HFFc6 (cell line): ENCODE results near the gene TSSK3. TPM values are rescaled to one million over a fixed set of nuclear protein-coding genes. Genes with fewer than 3 reads are reported as not detected.
A peak's percentile ranks its signal among the peaks of the same experiment; 100 is the strongest.

ENCODE experiments used
- DNase-seq: peaks from one replicate; pipeline ENCODE4 v3.0.0-alpha.2; 2018
- H3K27ac Mint-ChIP-seq: 2 replicates; pipeline ENCODE4 v1.8.0; 2020; ENCODE audit warnings: mild to moderate bottlenecking, mixed read lengths
- H3K27me3 Mint-ChIP-seq: 2 replicates; pipeline ENCODE4 v1.8.0; 2021; ENCODE audit warnings: mild to moderate bottlenecking, moderate library complexity, mixed read lengths; ENCODE audit not compliant: insufficient read depth
- H3K36me3 Mint-ChIP-seq: 2 replicates; pipeline ENCODE4 v1.8.0; 2021; ENCODE audit warnings: low read depth, mixed read lengths
- H3K4me1 Mint-ChIP-seq: 2 replicates; pipeline ENCODE4 v1.8.0; 2020; ENCODE audit warnings: low read depth, mixed read lengths
- H3K4me3 Mint-ChIP-seq: 2 replicates; pipeline ENCODE4 v1.8.0; 2020; ENCODE audit warnings: mild to moderate bottlenecking, moderate library complexity, mixed read lengths
- H3K9me3 Mint-ChIP-seq: 2 replicates; pipeline ENCODE4 v1.8.0; 2020; ENCODE audit warnings: mild to moderate bottlenecking, mixed read lengths
- total RNA-seq, 6 experiments: library from RNA; stranded (reverse); fragmentation: NEBNext Ultra II Directional; extraction: Animal tissue kit (Norgen Biotek cat#: 25700); gene quantifications; 2 replicates in 1 of 6; 3 replicates in 5 of 6; pipeline ENCODE4 v1.2.3, GENCODE V29; 2021
- TF ChIP-seq, protein P1 (sequence below): fragments of 200-600 bp; sonication (generic); IDR thresholded peaks from 2 replicates; pipeline ENCODE4 v1.5.0; 2021; ENCODE audit warnings: antibody characterized with exemption, mild to moderate bottlenecking

Gene TSSK3
- total RNA-seq, 6 experiments from 2014 or later, result 0.38 to 1.2 (median 0.72) TPM

DNA sequence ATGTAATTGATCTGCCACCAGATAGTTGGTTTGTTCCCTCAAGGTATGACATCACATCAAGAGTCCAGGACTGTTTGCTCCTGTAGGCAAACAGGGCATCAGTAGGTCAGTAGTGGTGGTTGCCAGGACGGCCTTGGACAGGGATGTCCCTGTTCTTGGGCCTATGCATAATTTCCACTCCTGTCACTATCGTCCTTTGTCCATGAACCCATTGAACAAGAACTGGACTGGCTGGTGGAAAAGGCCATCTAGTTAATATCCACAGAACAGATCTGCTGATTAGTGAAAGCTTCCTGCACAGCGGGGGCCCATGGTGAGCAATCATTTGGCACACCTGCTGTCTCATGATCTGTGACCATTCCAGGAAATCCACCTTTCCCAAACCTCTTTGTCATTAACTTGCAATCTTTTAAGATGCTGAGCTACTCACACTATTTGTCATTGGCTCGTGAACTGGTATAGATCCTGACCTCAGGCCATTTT, 44.3 kb downstream of the TSSK3 start:
- H3K36me3 Mint-ChIP-seq, result no peaks in the 10 kb centered on the region
- DNase-seq, result no peak
- no peak overlapping the region for H3K27ac Mint-ChIP-seq
- no peak overlapping the region for H3K4me3 Mint-ChIP-seq
- no peaks in the 10 kb centered on the region for H3K9me3 Mint-ChIP-seq
- TF ChIP-seq, protein P1, sequence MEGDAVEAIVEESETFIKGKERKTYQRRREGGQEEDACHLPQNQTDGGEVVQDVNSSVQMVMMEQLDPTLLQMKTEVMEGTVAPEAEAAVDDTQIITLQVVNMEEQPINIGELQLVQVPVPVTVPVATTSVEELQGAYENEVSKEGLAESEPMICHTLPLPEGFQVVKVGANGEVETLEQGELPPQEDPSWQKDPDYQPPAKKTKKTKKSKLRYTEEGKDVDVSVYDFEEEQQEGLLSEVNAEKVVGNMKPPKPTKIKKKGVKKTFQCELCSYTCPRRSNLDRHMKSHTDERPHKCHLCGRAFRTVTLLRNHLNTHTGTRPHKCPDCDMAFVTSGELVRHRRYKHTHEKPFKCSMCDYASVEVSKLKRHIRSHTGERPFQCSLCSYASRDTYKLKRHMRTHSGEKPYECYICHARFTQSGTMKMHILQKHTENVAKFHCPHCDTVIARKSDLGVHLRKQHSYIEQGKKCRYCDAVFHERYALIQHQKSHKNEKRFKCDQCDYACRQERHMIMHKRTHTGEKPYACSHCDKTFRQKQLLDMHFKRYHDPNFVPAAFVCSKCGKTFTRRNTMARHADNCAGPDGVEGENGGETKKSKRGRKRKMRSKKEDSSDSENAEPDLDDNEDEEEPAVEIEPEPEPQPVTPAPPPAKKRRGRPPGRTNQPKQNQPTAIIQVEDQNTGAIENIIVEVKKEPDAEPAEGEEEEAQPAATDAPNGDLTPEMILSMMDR, result no peak
- peaks cover 7% of the 10 kb centered on the region for H3K27me3 Mint-ChIP-seq
- 0 out of 2 replicates have a peak, but pooled peaks cover 6% of the 10 kb centered on the region for H3K4me1 Mint-ChIP-seq

DNA sequence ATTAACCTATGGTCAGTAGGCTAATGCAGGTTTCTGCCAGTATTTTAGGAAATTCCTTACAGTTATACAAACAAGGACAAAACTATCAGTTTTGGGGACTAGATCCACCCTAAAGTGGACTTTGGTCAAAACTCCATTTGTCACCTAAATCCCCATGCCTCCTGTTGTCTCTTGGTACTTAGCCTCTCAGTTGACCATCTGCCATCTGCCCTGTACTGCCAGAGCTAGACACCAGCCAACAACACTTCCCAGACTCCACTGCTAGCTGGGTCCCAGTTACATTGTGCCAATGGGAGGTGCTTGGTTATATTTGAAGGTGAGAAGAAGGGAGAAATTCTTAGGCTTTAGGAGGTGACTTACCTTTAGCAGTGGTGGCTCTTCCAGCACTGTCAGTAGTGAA, 48.9 kb downstream of the TSSK3 start:
- TF ChIP-seq, protein P1, result no peak
- Mint-ChIP-seq H3K36me3 (no peaks in the 10 kb centered on the region), H3K4me1 (peaks cover 6% of the 10 kb centered on the region), H3K27me3 (peaks cover 11% of the 10 kb centered on the region), H3K9me3 (no peaks in the 10 kb centered on the region), H3K27ac (no peak overlapping the region), H3K4me3 (no peak overlapping the region)
- no peak for DNase-seq

DNA sequence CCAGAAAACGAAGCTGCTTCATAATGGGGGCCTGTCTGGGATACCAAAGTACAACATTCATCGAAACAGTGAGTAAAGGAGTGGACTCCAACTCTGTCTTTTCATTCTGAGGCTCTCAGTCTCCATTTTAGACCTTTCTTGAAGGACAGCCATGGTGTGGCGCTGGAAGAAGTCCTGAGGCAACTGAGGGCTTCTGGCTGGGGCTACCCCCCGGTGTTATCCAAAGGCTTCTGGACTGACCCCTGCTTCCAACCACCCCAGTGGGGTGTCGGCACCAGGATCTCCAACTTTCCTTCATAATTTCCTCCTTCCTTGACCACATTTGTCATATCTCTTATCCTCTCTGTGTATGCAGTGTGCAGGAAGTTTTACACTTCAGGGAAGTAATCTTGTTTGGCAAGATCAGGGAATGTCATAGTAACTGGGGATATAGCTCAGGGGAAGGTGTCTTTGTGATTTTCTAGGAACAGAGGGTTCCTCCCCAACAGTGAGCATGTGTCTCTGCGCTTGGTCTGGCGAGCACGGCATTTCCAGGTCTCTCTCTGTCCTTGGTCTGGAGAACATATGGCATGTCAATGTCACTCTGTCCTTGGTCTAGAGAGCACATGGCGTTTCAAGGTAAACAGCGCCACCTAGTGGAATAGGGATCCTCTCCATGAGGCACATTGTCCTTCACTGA, 51.3 kb downstream of the TSSK3 start:
- H3K27me3 Mint-ChIP-seq, result peaks cover 13% of the 10 kb centered on the region
- H3K27ac Mint-ChIP-seq, result no peak overlapping the region
- H3K36me3 Mint-ChIP-seq, result peaks cover 10% of the 10 kb centered on the region; the same call in 1 of the 2 replicates
- DNase-seq, result peak; percentile 55
- H3K4me1 Mint-ChIP-seq, result peaks cover 6% of the 10 kb centered on the region
- TF ChIP-seq, protein P1, result peak; percentile 95
- H3K9me3 Mint-ChIP-seq, result peaks cover 10% of the 10 kb centered on the region
- no peak overlapping the region for H3K4me3 Mint-ChIP-seq

Other genes with a start within 250 kb of the TSSK3 start
- 10 to 100 TPM; 89.4 to 95.2 (median 93.0) TPM for gene TXLNA, start 182.9 kb upstream of the TSSK3 start, total RNA-seq
- gene CCDC28B, start 161.9 kb upstream of the TSSK3 start, total RNA-seq, result 10 to 100 TPM; 12.5 to 15.7 (median 15.3) TPM
- gene IQCC, start 156.9 kb upstream of the TSSK3 start, total RNA-seq, result 1 to 10 TPM in 5 of 6 experiments, under 1 TPM in 1; 0.81 to 2.4 (median 2.2) TPM
- not detected for gene DCDC2B, start 153.4 kb upstream of the TSSK3 start, total RNA-seq
- gene TMEM234, start 140.2 kb upstream of the TSSK3 start, total RNA-seq, result 10 to 100 TPM; 18.5 to 23.7 (median 20.3) TPM
- gene EIF3I, start 140.1 kb upstream of the TSSK3 start, total RNA-seq, result 100 to 1,000 TPM; 279 to 313 (median 285) TPM
- gene FAM167B, start 115.3 kb upstream of the TSSK3 start, total RNA-seq, result 1 to 10 TPM; 1.1 to 2.1 (median 1.5) TPM
- gene LCK, start 111.3 kb upstream of the TSSK3 start, total RNA-seq, result not detected
- 10 to 100 TPM; 78.5 to 94.9 (median 92.2) TPM for gene HDAC1, start 70.5 kb upstream of the TSSK3 start, total RNA-seq
- 10 to 100 TPM in 4 of 6 experiments, 1 to 10 TPM in 2; 7.8 to 12.8 (median 11.4) TPM for gene MARCKSL1, start 26.3 kb upstream of the TSSK3 start, total RNA-seq
- 1 to 10 TPM; 1.1 to 3.0 (median 1.7) TPM for gene FAM229A, start 54 bp upstream of the TSSK3 start, total RNA-seq
- 10 to 100 TPM; 52.9 to 65.5 (median 60.1) TPM for gene BSDC1, start 31.9 kb downstream of the TSSK3 start, total RNA-seq
- gene ZBTB8B, start 102.5 kb downstream of the TSSK3 start, total RNA-seq, result not detected
- gene ZBTB8A, start 176.9 kb downstream of the TSSK3 start, total RNA-seq, result 1 to 10 TPM; 4.4 to 6.8 (median 5.6) TPM